VCaP (cell line): Measurements from ENCODE around the gene PEF1.

Experiments used
- H3K27ac ChIP-seq: fragments of 450-650 bp; 2 replicates; pipeline ENCODE4 v1.5.1; 2017
- CTCF ChIP-seq: fragments of 450-650 bp; conservative IDR thresholded peaks from 2 replicates; pipeline ENCODE4 v1.5.1; 2017; ENCODE audit warnings: mild to moderate bottlenecking, moderate library complexity

The PEF1 gene

GRCh38 chr1:31580891-31581603 lies 63.6 kb downstream of the PEF1 start:
- no peak for TF ChIP-seq CTCF
- H3K27ac ChIP-seq, result no peak overlapping the region

- H3K27ac ChIP-seq, result no peak overlapping the region
- no peak for TF ChIP-seq CTCF
Observed at GRCh38 chr1:31580513-31580870, 64.2 kb downstream of the PEF1 start.
